ENCODE measurements around the gene RAB9A.
"Not testable (repeated sequence)": the region's sequence is repeated elsewhere in the genome, so short reads cannot be mapped to it uniquely, and the experiment has no call there.

Gene RAB9A, protein sequence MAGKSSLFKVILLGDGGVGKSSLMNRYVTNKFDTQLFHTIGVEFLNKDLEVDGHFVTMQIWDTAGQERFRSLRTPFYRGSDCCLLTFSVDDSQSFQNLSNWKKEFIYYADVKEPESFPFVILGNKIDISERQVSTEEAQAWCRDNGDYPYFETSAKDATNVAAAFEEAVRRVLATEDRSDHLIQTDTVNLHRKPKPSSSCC

DNA sequence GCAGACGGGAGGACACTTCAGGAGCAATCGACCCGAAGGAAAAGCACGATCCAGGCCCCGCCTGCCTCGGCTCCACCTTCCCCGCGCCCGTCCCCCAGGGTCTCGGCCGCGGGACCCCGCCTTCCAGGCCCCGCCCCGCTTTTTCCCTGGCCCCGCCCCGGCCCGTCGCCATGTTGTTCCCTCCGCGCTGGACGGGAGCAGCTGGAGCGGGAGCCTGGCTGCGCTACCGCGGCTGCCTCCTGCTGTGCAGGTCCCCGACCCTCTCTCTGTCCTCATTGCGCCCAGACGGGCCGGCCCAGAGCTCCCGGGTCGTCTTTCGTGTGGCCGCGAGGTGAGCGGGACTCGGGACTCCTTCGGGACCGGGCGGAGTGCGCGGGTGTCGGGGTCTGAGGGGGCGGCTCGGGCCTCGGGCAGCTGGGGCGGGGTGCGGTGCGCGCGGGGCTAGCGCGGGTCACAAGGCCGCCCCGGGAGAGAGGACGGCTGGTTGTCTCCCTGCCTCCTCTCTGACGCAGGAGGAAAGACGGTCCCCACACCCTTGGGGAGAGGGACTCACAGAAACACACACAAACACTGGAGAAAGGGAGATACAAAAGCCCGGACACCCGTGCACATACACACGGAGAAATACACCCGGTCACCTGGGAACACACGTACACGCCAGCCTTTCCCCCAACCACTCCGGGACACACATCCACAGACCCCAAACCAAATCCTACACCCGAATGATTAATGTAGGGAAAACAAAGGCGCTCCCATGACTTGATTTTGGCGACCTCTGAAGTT, at the start of gene RAB9A:
RAB9A (plus strand) TSS at position 171 of the 783 bp plus-strand sequence. CDS start 19,619 bp downstream, outside the sequence.
- Histone ChIP-seq H3K79me2 (ENCODE audit: control insufficient read depth, low read length) (peaks cover 56% of the 10 kb centered on the region), H3K27me3 (ENCODE audit: control insufficient read depth, low read length) (no peaks in the 10 kb centered on the region), H3K27ac (ENCODE audit: low read depth, low read length) (peak within 1 kb of the TSS; percentile 62), H3K4me1 (ENCODE audit: control insufficient read depth, low read length) (peaks cover 72% of the 10 kb centered on the region), H3K9me3 (ENCODE audit: control insufficient read depth, insufficient read depth, low read length) (no peaks in the 10 kb centered on the region), H3K36me3 (ENCODE audit: control insufficient read depth, low read length) (peaks cover 10% of the 10 kb centered on the region), H3K4me2 (ENCODE audit: low read length) (peak within 1 kb of the TSS; percentile 80), H4K20me1 (ENCODE audit: control insufficient read depth, insufficient read depth, low read depth, low read length) (no peaks in the 10 kb centered on the region), H3F3A (ENCODE audit: control insufficient read depth, insufficient read depth) (no peaks in the 10 kb centered on the region; the same call in 1 of the 2 replicates), H3K4me3 (ENCODE audit: low read length) (peak within 1 kb of the TSS; percentile 74), H3K9me2 (replicated peaks; ENCODE audit: control insufficient read depth, low read length) (no peaks in the 10 kb centered on the region)
- TF ChIP-seq EZH2phosphoT487 (IDR thresholded peaks at IDR 0.05; ENCODE audit: borderline replicate concordance, low read length) = no peak
- TF ChIP-seq, protein P1, sequence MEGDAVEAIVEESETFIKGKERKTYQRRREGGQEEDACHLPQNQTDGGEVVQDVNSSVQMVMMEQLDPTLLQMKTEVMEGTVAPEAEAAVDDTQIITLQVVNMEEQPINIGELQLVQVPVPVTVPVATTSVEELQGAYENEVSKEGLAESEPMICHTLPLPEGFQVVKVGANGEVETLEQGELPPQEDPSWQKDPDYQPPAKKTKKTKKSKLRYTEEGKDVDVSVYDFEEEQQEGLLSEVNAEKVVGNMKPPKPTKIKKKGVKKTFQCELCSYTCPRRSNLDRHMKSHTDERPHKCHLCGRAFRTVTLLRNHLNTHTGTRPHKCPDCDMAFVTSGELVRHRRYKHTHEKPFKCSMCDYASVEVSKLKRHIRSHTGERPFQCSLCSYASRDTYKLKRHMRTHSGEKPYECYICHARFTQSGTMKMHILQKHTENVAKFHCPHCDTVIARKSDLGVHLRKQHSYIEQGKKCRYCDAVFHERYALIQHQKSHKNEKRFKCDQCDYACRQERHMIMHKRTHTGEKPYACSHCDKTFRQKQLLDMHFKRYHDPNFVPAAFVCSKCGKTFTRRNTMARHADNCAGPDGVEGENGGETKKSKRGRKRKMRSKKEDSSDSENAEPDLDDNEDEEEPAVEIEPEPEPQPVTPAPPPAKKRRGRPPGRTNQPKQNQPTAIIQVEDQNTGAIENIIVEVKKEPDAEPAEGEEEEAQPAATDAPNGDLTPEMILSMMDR (IDR thresholded peaks at IDR 0.05; ENCODE audit: low read depth, low read length, poor library complexity, severe bottlenecking) = no peak

DNA sequence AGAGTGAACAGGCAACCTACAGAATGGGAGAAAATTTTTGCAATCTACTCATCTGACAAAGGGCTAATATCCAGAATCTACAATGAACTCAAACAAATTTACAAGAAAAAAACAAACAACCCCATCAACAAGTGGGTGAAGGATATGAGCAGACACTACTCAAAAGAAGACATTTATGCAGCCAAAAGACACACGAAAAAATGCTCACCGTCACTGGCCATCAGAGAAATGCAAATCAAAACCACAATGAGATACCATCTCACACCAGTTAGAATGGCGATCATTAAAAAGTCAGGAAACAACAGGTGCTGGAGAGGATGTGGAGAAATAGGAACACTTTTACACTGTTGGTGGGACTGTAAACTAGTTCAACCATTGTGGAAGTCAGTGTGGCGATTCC, 47.2 kb upstream of the RAB9A start:
- H3K27me3 ChIP-seq (ENCODE audit: control insufficient read depth, low read length); H3K79me2 ChIP-seq (ENCODE audit: control insufficient read depth, low read length); H3K9me2 ChIP-seq (replicated peaks; ENCODE audit: control insufficient read depth, low read length); H3K9me3 ChIP-seq (ENCODE audit: control insufficient read depth, insufficient read depth, low read length); H3F3A ChIP-seq (ENCODE audit: control insufficient read depth, insufficient read depth); H3K4me3 ChIP-seq (ENCODE audit: low read length); H4K20me1 ChIP-seq (ENCODE audit: control insufficient read depth, insufficient read depth, low read depth, low read length); H3K36me3 ChIP-seq (ENCODE audit: control insufficient read depth, low read length); H3K4me2 ChIP-seq (ENCODE audit: low read length); H3K27ac ChIP-seq (ENCODE audit: low read depth, low read length); H3K4me1 ChIP-seq (ENCODE audit: control insufficient read depth, low read length): not testable (repeated sequence)

DNA sequence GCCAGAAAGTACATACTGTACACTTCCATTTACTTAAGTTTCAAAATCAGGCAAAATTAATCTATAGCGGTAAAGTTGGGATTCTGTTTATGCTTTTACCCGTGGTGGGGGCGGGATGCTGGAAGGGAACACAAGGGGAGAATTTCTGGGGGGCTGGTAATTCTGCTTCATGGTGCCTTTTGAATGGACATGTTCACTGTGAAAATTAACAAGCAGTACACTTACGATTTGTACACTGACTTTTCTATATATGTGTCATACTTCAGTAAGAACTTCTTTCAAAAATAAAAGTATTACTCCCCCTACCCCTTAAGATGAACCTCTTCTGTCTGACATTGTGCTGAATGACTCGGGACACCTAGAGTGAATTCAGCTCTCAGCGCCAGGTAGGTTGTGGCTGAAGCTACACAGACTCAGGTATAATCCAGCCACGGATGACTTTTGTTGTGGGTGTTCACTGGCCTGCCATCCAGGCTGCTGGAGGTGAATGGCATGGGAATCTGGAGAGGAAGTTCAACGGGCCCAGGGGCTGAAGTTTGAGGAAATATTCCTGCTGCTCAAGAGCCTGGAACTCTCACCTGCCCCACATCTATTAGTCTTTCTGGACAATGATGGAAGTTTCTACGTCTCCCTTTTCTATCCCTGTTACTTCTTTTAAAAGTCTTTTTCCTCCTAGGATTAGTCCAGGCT, 43.3 kb upstream of the RAB9A start:
- Histone ChIP-seq H3K4me3 (ENCODE audit: low read length) (no peak overlapping the region), H3K4me1 (ENCODE audit: control insufficient read depth, low read length) (no peaks in the 10 kb centered on the region), H3K79me2 (ENCODE audit: control insufficient read depth, low read length) (no peaks in the 10 kb centered on the region), H3K9me3 (ENCODE audit: control insufficient read depth, insufficient read depth, low read length) (no peaks in the 10 kb centered on the region), H4K20me1 (ENCODE audit: control insufficient read depth, insufficient read depth, low read depth, low read length) (no peaks in the 10 kb centered on the region), H3F3A (ENCODE audit: control insufficient read depth, insufficient read depth) (no peaks in the 10 kb centered on the region), H3K36me3 (ENCODE audit: control insufficient read depth, low read length) (no peaks in the 10 kb centered on the region), H3K27ac (ENCODE audit: low read depth, low read length) (no peak overlapping the region), H3K9me2 (replicated peaks; ENCODE audit: control insufficient read depth, low read length) (no peaks in the 10 kb centered on the region), H3K27me3 (ENCODE audit: control insufficient read depth, low read length) (no peaks in the 10 kb centered on the region), H3K4me2 (ENCODE audit: low read length) (no peak overlapping the region)
- TF ChIP-seq, protein P1 (IDR thresholded peaks at IDR 0.05; ENCODE audit: low read depth, low read length, poor library complexity, severe bottlenecking) = no peak
- TF ChIP-seq EZH2phosphoT487 (IDR thresholded peaks at IDR 0.05; ENCODE audit: borderline replicate concordance, low read length) = no peak

DNA sequence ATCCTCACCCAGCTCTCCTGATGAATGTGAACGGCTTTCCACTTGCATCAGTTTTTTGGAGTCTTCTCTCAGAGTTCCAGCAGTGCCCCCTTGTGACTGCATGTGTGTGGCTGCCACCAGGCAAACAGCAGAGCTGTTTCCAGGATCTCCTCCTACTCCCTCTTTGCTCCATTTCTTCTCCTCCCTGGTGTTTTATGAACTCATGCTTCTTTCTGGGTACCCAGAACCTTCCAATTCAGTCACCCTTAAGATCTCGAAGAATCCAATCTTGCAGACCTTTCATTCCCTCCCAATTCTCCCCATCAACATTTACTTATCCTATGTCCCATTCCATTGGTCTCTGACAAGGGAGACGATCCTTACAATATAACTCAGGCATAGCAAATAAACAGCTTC, 42.8 kb upstream of the RAB9A start:
- Histone ChIP-seq H3K4me2 (ENCODE audit: low read length) (no peak overlapping the region), H3K79me2 (ENCODE audit: control insufficient read depth, low read length) (no peaks in the 10 kb centered on the region), H3K36me3 (ENCODE audit: control insufficient read depth, low read length) (no peaks in the 10 kb centered on the region), H3K27ac (ENCODE audit: low read depth, low read length) (no peak overlapping the region), H3K9me2 (replicated peaks; ENCODE audit: control insufficient read depth, low read length) (no peaks in the 10 kb centered on the region), H4K20me1 (ENCODE audit: control insufficient read depth, insufficient read depth, low read depth, low read length) (no peaks in the 10 kb centered on the region), H3K27me3 (ENCODE audit: control insufficient read depth, low read length) (no peaks in the 10 kb centered on the region), H3K9me3 (ENCODE audit: control insufficient read depth, insufficient read depth, low read length) (no peaks in the 10 kb centered on the region), H3K4me1 (ENCODE audit: control insufficient read depth, low read length) (no peaks in the 10 kb centered on the region), H3K4me3 (ENCODE audit: low read length) (no peak overlapping the region), H3F3A (ENCODE audit: control insufficient read depth, insufficient read depth) (no peaks in the 10 kb centered on the region)
- no peak for TF ChIP-seq EZH2phosphoT487 (IDR thresholded peaks at IDR 0.05; ENCODE audit: borderline replicate concordance, low read length)
- TF ChIP-seq, protein P1 (IDR thresholded peaks at IDR 0.05; ENCODE audit: low read depth, low read length, poor library complexity, severe bottlenecking) = peak; percentile 67

All from DOHH2 (cell line).